Lung (tissue), 12 donors: Measurements from ENCODE around the gene OPCML. TPM values are rescaled to one million over a fixed set of nuclear protein-coding genes. Genes with fewer than 3 reads are reported as not detected.

Source experiments
- ATAC-seq: fragments of 200-7000 bp; cut with Tn5 transposase; one replicate; pipeline ENCODE4 v1.9.1; 2020; ENCODE audit warnings: moderate number of reproducible peaks; ENCODE audit not compliant: insufficient read depth, low FRiP score
- DNase-seq, 3 donors: peaks; one replicate each; pipeline ENCODE4 v3.0.0-alpha.2; 2013 to 2017
- H3K27ac ChIP-seq, 2 donors: one replicate each; pipeline ENCODE4 v1.5.1; 2013; ENCODE audit warnings: mild to moderate bottlenecking in 2 of 2, moderate library complexity in 2 of 2, control low read depth in 1 of 2, inconsistent platforms in 1 of 2, low read depth in 1 of 2, low read length in 1 of 2
- H3K27me3 ChIP-seq, 3 donors: one replicate each; pipeline ENCODE4 v1.5.1; 2013; ENCODE audit warnings: low read length in 2 of 3; ENCODE audit not compliant: control insufficient read depth in 3 of 3, insufficient read depth in 3 of 3
- H3K36me3 ChIP-seq, 4 donors: one replicate each; pipeline ENCODE4 v1.5.1; 2013; ENCODE audit warnings: low read length in 4 of 4, mild to moderate bottlenecking in 1 of 4, moderate library complexity in 1 of 4; ENCODE audit not compliant: control insufficient read depth in 4 of 4, insufficient read depth in 4 of 4
- H3K4me1 ChIP-seq, 5 donors: one replicate each; pipeline ENCODE4 v1.5.1; 2013; ENCODE audit warnings: low read length in 5 of 5, mild to moderate bottlenecking in 2 of 5, moderate library complexity in 1 of 5; ENCODE audit not compliant: control insufficient read depth in 5 of 5, insufficient read depth in 5 of 5
- H3K4me3 ChIP-seq: one replicate; pipeline ENCODE4 v1.5.1; 2013; ENCODE audit warnings: mild to moderate bottlenecking, control low read depth, moderate library complexity
- H3K9ac ChIP-seq, 2 donors: one replicate each; pipeline ENCODE4 v1.5.1; 2013; ENCODE audit warnings: low read length in 2 of 2, control low read depth in 1 of 2; ENCODE audit not compliant: insufficient read depth in 1 of 2
- H3K9me3 ChIP-seq, 4 donors: one replicate each; pipeline ENCODE4 v1.5.1; 2013; ENCODE audit warnings: low read length in 3 of 4, mild to moderate bottlenecking in 1 of 4, moderate library complexity in 1 of 4; ENCODE audit not compliant: control insufficient read depth in 4 of 4, insufficient read depth in 3 of 4
- WGBS, 2 donors: extraction: QIAGEN DNeasy Blood & Tissue Kit; methylation state at CpG; one replicate each; pipeline ENCODE4 v1.1.7; 2013; 5-methylcytosine and 5-hydroxymethylcytosine counted together
- polyA plus RNA-seq, 2 donors: library from polyadenylated mRNA; stranded (reverse); fragments of 200-250 nt; gene quantifications; one replicate each; pipeline ENCODE4 v1.2.1, GENCODE V29; 2013
- total RNA-seq, 2 donors: library from RNA; depleted of rRNA in 1 of 2; stranded (reverse); fragments of >200 nt in 1 of 2; gene quantifications; one replicate each; pipeline ENCODE4 v1.2.1, GENCODE V29; 2014 to 2021
- TF ChIP-seq, protein P1 (sequence below): IDR thresholded peaks from 2 replicates; pipeline ENCODE4 v1.5.1; 2012; ENCODE audit warnings: mild to moderate bottlenecking; ENCODE audit errors: control extremely low read depth, extremely low read depth
- donor health status: control.
- donor health status: control.
- donor health status: Bipolar disorder and iron deficiency.
- donor health status: healthy.
- donor health status: DM: yes; HTN: yes; CAD: no.

The OPCML gene
- total and polyA plus RNA-seq, 4 donors: 0.49 to 0.74 TPM; not detected in 2

DNA sequence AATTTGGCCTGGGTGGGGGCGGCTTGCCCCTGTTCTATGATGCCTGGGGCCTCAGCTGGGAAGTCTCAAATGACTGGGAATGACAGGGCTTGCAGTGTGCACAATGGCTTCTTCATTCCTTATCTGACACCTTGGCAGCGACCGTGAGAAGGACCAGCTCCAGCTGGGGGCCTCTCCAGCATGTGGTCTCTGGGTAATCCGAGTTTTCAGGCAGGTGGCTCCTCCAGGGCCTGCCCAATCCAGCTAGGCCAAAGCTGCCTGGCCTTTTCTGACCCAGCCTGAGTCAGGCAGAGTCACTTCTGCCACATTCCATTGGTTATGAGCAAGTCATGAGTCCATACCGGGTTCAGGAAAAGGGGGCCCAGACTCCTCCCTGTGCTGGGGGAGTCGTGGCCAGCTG, 646.0 kb downstream of the OPCML start:
- Histone ChIP-seq H3K4me3 (no peak overlapping the region), H3K9me3 (peaks cover 0 to 7% (median 0%) of the 10 kb centered on the region in 4 donors), H3K27ac (no peak overlapping the region), H3K36me3 (no peaks in the 10 kb centered on the region), H3K9ac (no peak overlapping the region), H3K27me3 (no peaks in the 10 kb centered on the region), H3K4me1 (peaks cover 0 to 4% (median 0%) of the 10 kb centered on the region in 5 donors)
- 70 to 76% methylated on average over 6 of the region's 6 CpGs for WGBS, 2 donors
- TF ChIP-seq, protein P1, sequence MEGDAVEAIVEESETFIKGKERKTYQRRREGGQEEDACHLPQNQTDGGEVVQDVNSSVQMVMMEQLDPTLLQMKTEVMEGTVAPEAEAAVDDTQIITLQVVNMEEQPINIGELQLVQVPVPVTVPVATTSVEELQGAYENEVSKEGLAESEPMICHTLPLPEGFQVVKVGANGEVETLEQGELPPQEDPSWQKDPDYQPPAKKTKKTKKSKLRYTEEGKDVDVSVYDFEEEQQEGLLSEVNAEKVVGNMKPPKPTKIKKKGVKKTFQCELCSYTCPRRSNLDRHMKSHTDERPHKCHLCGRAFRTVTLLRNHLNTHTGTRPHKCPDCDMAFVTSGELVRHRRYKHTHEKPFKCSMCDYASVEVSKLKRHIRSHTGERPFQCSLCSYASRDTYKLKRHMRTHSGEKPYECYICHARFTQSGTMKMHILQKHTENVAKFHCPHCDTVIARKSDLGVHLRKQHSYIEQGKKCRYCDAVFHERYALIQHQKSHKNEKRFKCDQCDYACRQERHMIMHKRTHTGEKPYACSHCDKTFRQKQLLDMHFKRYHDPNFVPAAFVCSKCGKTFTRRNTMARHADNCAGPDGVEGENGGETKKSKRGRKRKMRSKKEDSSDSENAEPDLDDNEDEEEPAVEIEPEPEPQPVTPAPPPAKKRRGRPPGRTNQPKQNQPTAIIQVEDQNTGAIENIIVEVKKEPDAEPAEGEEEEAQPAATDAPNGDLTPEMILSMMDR: no peak
- DNase-seq: peak in 1 of 3 donors; percentile 36
- ATAC-seq: no peak

GRCh38 chr11:132883241-132883640, 649.1 kb downstream of the OPCML start:
- H3K36me3 ChIP-seq: no peaks in the 10 kb centered on the region
- no peaks in the 10 kb centered on the region for H3K27me3 ChIP-seq
- DNase-seq: no peak
- no peak overlapping the region for H3K27ac ChIP-seq
- H3K4me3 ChIP-seq: no peak overlapping the region
- ATAC-seq: no peak
- peaks cover 0 to 8% (median 0%) of the 10 kb centered on the region in 4 donors for H3K9me3 ChIP-seq
- no peak overlapping the region for H3K9ac ChIP-seq
- 84 to 90% methylated on average over 3 of the region's 3 CpGs for WGBS, 2 donors
- TF ChIP-seq, protein P1: no peak
- peaks cover 0 to 4% (median 0%) of the 10 kb centered on the region in 5 donors for H3K4me1 ChIP-seq

DNA sequence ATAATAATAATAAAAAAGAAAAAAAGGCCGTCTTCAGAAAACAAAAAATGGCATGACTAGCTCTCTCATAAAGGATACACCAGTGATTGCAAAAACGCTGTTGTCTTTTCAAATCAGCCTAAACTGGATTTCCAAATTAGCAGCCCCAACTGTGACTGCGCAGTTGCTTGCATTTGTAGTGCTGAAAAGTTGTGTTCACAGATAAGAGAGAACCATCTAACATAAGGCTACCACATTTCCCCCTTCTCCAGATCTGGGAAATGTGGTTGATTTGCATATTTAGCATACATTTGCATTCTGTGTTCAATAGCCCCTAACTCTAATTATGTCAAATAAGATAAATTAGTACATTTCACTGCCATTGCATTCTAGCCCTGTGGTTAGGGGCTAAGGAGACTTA, 650.7 kb downstream of the OPCML start:
- Histone ChIP-seq H3K9me3 (peaks cover 0 to 8% (median 0%) of the 10 kb centered on the region in 4 donors), H3K9ac (no peak overlapping the region), H3K4me1 (peaks cover 0 to 4% (median 0%) of the 10 kb centered on the region in 5 donors), H3K36me3 (no peaks in the 10 kb centered on the region), H3K27ac (no peak overlapping the region), H3K4me3 (no peak overlapping the region), H3K27me3 (no peaks in the 10 kb centered on the region)
- ATAC-seq (no peak), DNase-seq (no peak)
- TF ChIP-seq, protein P1: no peak
- 66 to 79% methylated on average over 3 of the region's 3 CpGs for WGBS, 2 donors

DNA sequence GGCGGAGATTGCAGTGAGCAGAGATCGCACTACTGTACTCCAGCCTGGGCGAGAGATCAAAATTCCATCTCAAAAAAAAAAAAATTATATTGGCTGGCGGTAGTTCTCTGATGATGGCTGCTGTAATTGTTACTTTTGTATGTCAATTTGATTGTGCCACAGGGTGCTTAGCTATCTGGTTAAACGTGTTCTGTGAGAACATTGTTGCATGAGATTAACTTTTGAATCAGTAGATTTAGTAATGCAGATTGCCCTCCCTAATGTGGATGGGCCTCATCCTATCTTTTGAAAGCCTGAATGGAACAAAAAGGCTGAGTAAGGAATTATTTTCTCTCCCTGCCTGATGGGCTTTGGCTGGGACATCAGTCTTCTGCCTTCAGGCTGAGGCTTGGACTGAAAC, 654.2 kb downstream of the OPCML start:
- Histone ChIP-seq H3K27me3 (no peaks in the 10 kb centered on the region), H3K27ac (no peak overlapping the region), H3K9ac (no peak overlapping the region), H3K9me3 (peaks cover 0 to 3% (median 0%) of the 10 kb centered on the region in 4 donors), H3K4me3 (no peak overlapping the region), H3K4me1 (no peaks in the 10 kb centered on the region), H3K36me3 (no peaks in the 10 kb centered on the region)
- TF ChIP-seq, protein P1: no peak
- 87 to 91% methylated on average over 5 of the region's 5 CpGs for WGBS, 2 donors
- ATAC-seq: no peak
- no peak for DNase-seq
